HG03135 (cell line): Measurements from ENCODE around the gene HACL1.

Experiments used
- ATAC-seq: cut with Tn5 transposase; IDR thresholded peaks from one replicate; pipeline ENCODE4 v1.9.1; 2021; ENCODE audit warnings: mild to moderate bottlenecking, moderate library complexity; ENCODE audit not compliant: unreplicated experiment

The HACL1 gene

DNA sequence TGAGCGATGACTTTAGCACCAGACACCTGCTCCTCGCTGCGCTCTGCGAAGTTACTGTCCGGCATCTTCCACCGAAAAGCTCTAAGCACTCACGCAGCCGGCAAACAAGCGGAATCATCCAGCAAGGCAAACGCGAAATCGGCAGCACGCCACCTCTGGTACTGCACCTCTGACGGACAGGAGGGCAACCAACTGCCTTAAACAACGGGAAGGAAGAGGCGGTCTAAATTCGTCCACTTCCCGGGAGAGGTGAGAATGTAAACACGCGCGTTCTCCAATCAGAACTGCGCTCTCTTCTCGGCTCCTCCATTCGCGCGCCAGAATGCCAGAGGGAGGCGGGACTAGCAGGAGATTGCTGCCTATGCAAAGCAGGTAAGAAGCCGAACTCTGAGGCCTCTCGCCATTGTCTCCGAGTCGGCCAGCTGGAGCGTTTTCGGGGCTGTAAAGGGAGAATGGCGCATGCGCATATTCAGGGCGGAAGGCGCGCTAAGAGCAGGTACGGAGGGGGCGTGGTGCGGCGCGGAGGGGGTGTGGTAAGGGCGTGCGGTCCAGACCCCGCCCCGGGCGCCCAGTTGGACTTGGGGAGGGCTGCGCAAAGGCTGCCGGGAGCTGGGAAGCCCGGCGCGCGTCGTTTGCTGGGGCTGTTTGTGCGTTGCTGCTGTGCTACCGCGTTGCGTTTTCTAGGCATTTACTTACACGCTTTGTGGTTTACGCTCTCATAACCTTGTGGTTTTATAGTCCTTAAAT lies at the start of gene HACL1, which contains the start of gene BTD:
HACL1 (minus strand) TSS at position 171 of the 747 bp plus-strand sequence; CDS start at position 65, 106 bp downstream.
BTD (plus strand) TSS at position 347 of the 747 bp plus-strand sequence. CDS start 33,695 bp downstream, outside the sequence.
- peak; percentile 95 for ATAC-seq

DNA sequence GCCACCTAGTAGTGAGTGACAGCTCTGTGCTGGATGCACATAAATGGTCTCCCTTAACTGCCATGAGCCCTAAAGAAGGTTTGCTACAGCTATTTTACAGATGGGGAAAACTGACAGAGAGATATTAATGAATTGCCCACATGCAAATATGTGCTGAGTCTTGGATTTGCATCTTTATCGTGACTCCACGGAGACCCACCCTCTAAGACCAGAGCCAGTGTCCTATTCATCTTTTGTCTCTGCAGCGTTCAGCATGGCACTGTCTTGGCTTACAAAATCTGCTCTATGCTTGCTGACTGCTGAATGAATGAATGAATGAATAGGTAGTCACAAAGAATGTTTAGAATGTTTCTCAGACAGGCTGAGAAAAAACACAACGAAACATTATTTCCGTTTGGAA lies 48.5 kb upstream of the HACL1 start:
- ATAC-seq, result no peak

DNA sequence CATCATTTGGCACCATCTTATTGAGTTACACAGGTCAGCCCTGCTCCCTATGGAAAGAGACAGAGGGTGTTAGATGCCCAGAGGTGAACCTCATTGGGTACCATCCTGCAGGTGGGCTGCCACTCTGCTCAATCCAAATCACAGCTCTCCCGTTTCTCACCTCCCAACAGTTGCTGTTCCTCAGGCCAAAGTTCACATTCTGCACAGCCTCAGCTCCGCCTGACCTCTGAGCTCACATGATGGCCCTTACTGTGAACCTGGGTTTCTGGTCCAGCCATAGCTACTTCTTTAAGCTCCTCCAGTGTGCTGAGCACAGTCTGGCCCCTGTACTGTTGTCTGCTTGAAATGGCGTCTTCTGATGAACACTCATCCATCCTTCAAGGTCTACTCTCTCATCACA lies 48.0 kb upstream of the HACL1 start:
- ATAC-seq, result no peak

DNA sequence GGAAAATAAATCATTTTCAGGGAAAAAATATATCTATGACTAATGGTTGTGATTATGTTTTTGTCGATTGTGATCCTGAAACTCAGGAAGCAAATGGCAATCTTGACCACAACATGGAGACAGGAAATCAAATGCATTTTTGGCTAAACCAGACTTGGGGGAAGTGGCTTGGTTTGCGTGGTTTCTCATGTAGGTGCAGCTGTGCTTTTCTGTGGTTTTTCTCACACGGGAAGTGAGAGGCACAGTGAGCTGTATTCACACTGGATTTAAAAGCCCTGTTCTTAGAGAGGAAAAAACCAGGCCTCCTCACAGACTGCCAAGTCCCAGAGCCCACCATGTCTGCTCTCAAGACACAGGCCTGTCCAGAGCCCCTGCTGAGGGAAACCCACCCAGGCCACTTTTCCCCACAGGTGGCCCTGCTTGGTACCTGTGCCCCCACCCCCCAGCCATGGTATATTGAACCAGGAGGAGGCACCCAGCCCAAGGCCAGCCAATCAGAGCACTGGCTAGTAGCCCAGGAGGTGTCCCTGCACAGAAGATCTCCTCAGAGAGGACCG lies 46.3 kb upstream of the HACL1 start:
- peak; percentile 94 for ATAC-seq

DNA sequence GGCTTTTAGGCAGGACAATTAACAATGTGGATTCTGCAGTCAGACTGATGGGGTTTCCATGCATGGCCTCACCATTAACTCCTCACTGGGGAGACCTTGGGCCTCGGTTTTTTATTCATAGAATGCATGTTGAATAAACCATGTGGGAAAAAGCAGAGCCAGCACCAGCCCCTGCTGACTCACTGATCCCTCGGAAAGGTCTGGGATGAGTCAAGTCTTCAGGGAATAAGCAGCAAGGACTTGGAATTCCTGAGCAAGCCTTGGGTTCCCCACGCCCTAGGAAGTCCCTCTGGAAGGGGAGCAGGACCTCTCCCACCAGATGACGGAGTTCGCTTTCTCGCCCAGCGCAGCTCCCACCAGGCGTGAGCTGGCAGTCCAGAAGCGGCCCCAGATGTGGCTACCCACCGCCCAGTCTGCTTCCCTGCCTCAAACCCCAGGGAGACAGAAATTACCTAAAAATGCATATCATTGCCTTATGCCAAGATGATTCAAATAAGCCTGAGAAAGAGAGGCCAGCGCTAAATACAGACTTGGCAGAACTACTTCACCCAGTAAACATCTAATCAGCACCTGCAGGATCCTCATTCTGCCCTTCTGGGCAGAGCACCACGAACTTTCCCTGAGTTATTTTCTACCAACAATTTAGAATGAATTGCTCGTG lies 45.6 kb upstream of the HACL1 start:
- peak; percentile 9 for ATAC-seq

DNA sequence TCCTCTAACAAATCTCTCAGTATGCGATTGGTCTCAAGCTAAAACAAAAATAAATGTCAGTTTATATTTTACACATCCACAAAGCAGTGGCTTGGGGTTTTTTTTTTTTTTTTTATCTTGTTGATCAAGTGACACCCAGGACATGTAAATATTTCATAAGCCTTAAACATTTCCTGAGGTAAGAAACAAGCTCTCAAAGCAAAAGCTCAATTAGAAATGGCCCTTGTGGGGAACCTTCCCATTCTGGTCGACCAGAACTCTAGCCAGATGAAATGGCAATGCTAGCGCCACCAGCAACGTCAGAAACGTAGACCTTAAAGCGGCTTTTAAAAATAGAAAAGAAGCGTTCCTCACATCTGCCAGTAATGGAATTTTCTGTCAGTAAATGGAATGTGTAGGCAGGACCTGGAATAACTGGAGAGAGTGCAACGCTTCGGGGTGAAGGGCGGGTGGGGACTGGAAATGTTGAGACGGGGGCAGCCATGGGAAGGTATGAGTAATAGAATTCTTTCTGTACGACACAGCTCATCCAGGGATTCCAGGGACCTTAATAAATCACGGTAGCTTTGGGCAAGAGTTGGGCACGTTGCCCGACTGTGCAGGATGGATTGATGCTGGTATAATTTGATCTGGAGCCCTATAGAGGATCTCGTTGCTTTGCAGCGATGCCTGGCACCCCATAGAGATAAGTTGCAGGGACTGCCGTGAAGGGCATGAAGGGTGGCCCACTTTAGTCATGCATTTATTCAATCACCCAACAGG lies 44.6 kb upstream of the HACL1 start:
- ATAC-seq, result no peak

DNA sequence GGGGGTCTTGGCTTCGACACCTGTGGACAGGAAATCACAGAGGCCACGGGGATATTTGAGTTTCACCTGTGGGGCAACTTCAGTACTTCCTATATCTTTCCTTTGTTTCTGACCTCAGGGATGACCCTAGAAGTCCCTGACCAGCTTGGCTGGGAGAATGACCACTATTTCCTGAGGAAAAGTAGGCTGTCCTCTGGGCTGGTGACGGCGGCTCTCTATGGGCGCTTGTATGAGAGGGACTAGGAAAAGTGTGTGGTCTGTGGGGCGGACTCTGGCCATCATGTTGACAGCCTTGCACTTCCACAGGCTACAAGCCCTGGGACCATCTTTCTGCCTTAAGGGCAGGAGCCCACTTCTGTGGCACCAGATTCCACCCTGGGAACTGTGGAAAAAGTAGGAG lies 43.9 kb upstream of the HACL1 start:
- no peak for ATAC-seq

DNA sequence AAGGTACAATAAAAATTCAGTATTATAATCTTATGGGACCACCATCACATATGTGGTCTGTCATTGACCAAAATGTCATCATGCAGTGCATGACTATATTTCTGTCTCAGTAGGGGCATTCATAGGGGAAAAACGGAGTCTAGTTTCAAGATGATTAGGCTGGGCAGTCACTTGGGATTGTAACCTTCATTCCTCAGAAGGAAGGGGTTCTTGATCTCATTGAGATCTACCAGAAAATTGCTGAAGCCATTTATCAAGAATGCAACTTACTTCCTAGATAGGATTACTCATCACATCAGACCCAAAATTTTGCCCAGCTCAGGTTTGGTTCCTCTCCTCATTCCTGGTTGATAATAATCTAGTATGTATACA lies 37.5 kb upstream of the HACL1 start:
- ATAC-seq, result no peak

DNA sequence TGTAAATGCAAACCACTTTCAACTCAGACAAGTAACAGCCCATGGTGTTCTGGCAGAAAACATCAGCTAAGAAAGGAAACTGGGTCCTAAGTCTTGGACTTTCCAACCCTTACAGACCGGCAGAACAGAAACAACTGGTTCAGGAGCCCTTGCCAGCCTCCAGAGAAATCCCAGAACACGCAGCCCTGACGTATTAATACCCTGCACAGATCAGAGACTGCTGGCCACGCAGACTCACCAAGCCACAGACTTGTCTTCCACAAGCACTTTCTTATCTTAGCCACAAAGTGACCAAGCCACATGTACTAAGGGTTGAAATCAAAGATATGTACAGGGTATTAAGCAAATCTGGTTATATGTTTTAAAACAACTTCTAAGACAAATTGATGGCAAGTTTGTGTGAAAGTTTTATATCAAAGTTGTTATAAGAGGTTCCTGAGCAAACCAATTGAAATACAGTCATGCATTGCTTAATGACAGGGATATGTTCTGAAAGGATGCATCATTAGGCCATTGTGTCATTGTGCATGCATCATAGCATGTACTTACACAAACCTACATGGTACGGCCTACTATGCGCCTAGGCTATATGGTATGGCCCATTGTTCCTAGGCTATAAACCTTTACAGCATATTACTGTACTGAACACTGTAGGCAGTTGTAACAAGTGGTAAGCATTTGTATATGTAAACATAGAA lies 37.0 kb upstream of the HACL1 start:
- ATAC-seq, result no peak

DNA sequence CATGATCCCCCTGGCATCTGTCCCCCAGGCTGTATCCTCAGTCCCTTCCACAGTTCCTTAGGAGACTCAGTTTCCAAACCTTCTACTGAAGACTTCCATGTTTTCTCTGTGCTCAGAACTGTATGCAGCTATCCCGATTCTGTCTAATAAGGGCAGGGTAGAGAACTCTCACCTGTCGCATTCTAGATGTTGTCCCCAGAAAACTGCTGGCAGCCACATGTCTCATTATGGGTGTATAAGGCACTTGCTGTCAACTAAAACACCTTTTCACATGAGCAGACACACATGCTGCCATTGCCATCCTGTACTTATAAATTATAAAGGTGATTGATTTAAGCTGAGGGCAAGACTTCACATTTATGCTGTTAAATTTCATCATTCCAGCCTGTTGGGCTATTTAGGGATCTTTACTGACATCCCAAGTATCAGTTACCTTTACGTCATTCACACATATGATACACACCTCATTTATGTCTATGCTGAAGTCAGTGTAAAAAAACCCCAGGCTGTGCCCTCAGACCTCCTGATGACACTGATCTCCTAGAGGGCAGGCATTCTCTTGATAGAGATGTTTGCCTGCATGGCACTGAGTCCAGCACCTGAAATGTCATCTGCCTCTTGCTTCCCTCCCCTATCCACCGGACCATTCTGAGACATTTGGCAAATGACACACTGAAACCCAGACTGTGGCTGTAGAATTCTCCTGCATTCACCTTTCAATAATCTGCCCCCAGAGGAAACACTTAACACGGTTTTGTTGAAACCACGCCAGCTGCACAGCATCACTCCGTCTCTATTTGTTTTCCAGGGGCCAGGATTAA lies 36.0 kb upstream of the HACL1 start:
- no peak for ATAC-seq

DNA sequence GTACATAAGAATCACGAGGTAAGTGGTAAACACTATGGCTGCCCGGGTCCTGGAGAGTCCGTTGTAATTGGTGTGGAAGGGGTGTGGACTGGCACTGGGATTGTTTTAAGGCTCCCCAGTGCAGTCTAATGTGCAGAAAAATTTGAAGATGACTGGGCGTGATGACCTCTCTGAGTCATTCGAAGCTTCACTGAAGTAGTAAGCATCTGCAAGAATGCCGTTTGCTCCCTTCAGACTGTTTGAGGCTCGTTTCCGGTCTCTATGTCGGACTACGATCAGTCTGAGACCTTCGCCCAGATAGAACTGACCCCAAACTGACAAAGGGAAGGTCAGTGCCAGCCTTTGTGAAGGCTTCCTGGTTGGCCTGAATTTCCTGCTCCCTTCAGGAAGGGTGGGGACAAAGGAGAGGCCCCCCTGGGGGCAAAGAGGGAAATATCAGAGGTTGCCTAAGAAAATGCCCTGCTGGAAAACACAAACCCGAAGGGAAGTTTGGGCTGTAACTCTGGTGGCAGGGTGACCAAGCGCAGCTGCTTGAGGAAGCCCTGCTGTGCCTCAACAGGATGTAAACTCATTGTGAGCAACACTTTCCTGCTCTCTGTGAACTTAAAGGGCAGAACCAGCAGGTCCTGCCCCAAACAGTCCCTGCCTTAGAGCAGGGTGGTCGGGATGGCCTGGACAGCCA lies 34.8 kb upstream of the HACL1 start:
- peak; percentile 46 for ATAC-seq

DNA sequence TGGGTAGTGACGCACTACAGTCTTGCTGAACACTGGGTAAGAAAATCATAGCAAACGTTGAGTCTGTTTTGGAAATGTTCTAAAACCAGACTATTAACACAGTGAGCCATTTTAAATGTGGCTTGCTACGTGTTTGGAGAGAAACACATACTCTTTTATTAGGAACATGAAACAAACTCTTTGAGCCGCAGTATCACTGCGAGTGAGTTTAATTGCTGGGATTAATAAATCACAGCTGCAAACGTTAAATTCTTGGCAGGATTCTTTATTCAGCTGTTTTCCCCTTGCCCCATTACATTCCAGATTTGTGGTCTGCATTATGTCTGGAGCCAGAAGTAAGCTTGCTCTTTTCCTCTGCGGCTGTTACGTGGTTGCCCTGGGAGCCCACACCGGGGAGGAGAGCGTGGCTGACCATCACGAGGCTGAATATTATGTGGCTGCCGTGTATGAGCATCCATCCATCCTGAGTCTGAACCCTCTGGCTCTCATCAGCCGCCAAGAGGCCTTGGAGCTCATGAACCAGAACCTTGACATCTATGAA lies 33.8 kb upstream of the HACL1 start:
- ATAC-seq, result no peak

DNA sequence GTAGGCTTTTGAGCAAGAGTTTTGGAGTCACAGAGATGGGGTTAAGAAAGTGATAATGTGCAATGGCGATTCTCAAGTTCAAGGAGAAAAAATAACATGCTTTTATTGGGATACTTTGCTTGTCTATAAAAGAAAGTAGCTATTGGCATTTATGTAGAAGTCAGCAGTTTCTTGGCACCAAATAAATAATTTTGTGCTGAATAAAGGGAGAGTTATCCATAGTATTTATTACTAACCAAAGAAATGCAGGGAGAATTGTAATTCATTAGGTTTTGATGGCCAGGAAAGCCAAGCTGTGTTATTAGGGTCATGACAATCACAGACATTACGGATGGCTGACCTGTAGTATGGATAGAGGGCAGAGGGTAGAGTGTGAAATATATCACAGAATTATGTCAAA lies 33.3 kb upstream of the HACL1 start:
- no peak for ATAC-seq

DNA sequence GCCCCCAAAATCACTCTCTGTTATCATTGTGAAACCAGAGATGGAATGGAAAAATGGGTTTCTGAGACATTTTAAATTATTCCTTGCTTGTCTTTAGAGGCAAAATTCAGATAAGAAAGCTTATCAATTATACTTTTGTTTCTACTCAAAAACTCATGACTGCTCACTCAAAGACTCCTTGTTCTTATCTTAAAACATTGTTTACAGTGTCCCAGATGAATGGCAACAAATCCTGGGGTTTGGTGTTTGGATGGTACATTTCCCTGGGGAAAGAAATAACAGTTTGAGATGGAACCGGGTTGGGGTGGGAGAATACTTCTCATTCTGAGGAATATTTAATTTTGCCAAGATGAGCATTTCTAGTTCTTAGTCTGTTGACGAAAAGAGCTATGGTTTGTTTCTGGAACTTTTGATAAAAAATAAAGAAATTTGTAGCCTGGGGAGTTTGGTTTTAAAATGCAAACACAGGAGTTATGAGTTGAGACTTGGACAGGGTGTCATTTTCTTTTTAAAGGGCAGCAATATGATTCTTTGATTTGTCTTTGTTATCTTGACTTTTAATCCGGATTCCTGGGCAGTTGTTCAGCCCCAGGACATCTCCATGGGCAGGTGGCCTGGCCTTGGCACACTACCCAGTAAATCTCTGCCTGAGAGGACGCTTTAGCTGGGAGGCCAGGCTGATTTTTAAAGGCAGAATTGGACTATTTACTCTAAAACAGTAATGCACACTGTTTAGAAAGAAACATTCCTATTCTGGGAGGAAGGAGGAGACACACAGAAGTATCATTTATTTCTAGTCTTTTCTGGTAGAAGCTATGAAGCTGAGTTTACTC lies 32.6 kb upstream of the HACL1 start:
- ATAC-seq, result no peak

DNA sequence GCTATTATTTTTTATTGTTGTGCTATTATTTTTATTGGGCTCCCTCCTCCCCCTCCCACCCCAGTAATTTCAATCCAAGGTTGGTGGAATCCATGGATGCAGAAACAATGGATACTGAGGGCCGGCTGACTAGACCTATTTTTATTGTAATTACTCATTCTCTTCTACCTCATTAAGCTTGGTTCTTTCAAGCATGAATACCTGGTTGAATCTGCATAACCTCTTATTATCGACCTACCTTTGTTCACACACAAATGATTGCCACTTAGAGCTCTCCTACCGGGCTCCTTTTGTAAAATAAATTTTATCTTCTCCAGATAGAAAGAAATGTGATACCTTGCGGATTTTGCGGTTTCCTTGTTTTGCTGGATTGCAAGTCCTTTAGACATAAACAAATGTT lies 31.8 kb upstream of the HACL1 start:
- ATAC-seq, result no peak

DNA sequence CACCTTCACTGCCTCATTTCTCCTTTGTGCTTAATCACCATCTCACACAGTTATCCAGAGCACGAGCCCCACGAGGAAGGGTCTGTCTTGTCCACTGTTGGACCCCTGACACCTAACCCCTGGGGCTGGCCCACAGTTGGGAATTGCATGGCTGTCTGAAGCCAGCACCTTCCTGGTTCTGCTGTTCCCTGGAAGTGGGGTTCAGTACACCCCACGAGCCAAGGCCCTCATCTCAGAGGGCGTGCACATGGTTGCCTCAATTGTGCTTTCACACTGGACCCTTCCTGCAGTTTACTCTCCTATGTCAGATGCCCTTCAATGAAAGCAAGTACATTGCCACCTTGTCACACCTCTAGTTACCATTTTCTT lies 30.8 kb upstream of the HACL1 start:
- no peak for ATAC-seq

DNA sequence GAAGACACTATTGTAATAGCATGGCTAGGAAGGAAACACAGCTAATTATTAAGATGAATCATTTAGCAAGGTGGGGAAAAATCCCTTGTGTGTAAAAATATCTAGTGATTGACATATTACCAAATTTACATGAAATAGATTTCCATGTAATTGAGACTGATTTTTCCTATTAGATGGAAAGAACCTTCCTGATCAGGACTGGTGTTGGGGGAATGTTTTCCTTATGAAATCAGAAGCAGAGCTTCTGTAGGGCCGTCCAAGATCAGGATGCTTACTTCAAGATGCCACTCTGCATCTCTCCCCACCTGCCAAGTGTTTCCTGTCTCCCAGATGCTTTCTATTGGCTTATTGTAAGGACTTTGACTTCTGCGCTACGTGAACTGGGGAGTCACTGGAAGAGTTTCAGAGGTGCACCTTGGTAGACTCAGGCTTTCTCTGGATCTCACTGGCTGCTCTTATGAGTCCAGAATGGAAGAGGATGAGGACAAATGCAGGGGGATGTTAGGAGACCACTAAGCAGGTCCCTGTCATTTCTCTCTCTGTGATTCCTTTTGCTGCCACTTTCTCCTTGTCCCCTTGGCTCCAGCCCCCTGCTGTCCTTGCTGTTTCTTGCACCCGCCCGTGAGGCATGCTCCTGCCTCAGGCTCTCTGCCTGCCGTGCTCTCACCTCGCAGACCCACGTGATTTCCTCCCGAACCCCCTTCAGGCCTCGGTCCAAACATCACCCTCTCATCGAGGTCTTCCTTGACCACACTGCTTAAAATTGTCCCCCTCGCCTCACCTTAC lies 30.2 kb upstream of the HACL1 start:
- ATAC-seq, result no peak
